Measurements from ENCODE around the gene C18orf54. TPM values are rescaled to one million over a fixed set of nuclear protein-coding genes. Genes with fewer than 3 reads are reported as not detected.
A peak's percentile ranks its signal among the peaks of the same experiment; 100 is the strongest.

The C18orf54 gene
- polyA plus RNA-seq, 1 experiment, result 1.1 TPM

GRCh38 chr18:54416436-54416835, 58.7 kb downstream of the C18orf54 start:
- ChIA-PET CTCF (interaction anchor here (1.0 to 1.6 kb wide), 3 partner anchors 14 to 28 kb away, joined by 3 to 6 read pairs (median 6); no protein-coding TSS in a partner anchor), POLR2A (no interaction called here)
- TF ChIP-seq CTCF (IDR thresholded peaks at IDR 0.05; ENCODE audit: insufficient read depth, low read depth, low read length), result 0 out of 2 replicates have a peak, but pooled peaks have one; percentile 7

GRCh38 chr18:54423831-54424230, 66.1 kb downstream of the C18orf54 start:
- DNase-seq (ENCODE audit: low read depth), result no peak
- ChIA-PET CTCF (no interaction called here), POLR2A (no interaction called here)
- Histone ChIP-seq H3K4me3 (ENCODE audit: low read depth, low read length) (no peak overlapping the region), H3K36me3 (ENCODE audit: control insufficient read depth, insufficient read depth, low read length) (no peaks in the 10 kb centered on the region), H3K27me3 (ENCODE audit: control insufficient read depth, insufficient read depth, low read length) (peaks cover 6% of the 10 kb centered on the region; the same call in 1 of the 2 replicates)
- no peak for TF ChIP-seq CTCF (IDR thresholded peaks at IDR 0.05; ENCODE audit: insufficient read depth, low read depth, low read length)

More at GRCh38 chr18:54416436-54416835, 58.7 kb downstream of the C18orf54 start:
- DNase-seq (ENCODE audit: low read depth), result peak; percentile 68
- H3K36me3 ChIP-seq (ENCODE audit: control insufficient read depth, insufficient read depth, low read length), result no peaks in the 10 kb centered on the region
- H3K27me3 ChIP-seq (ENCODE audit: control insufficient read depth, insufficient read depth, low read length), result no peaks in the 10 kb centered on the region
- H3K4me3 ChIP-seq (ENCODE audit: low read depth, low read length), result no peak overlapping the region

- no peaks in the 10 kb centered on the region for H3K36me3 ChIP-seq (ENCODE audit: control insufficient read depth, insufficient read depth, low read length)
- peaks cover 6% of the 10 kb centered on the region; the same call in 1 of the 2 replicates for H3K27me3 ChIP-seq (ENCODE audit: control insufficient read depth, insufficient read depth, low read length)
- H3K4me3 ChIP-seq (ENCODE audit: low read depth, low read length), result no peak overlapping the region
- ChIA-PET POLR2A (no interaction called here), CTCF (no interaction called here)
- no peak for TF ChIP-seq CTCF (IDR thresholded peaks at IDR 0.05; ENCODE audit: insufficient read depth, low read depth, low read length)
- DNase-seq (ENCODE audit: low read depth), result no peak
Measured at GRCh38 chr18:54426085-54426665, 68.5 kb downstream of the C18orf54 start.

Small RNAs within 50 kb of the gene (small RNA-seq; reads per million reads assigned to genes)
- gene SNRPGP2 (ENCODE audit: insufficient read length, low read depth, low replicate concordance), result not detected

Other genes starting within 250 kb of the C18orf54 start
- gene MBD2, start 133.2 kb upstream of the C18orf54 start, polyA plus RNA-seq (2011; rRNA removed), result 35.8 and 56.9 TPM in 2 replicates
- 10.8 and 18.4 TPM in 2 replicates for gene POLI, start 88.4 kb upstream of the C18orf54 start, polyA plus RNA-seq (2011; rRNA removed)
- not detected in 2 replicates for gene STARD6, start within 50 bp of the C18orf54 start, polyA plus RNA-seq (2011; rRNA removed)
- not detected in 2 replicates for gene DYNAP, start 233.3 kb downstream of the C18orf54 start, polyA plus RNA-seq (2011; rRNA removed)

Measured in BJ (cell line).